ENCODE results near the gene ACR. TPM values are rescaled to one million over a fixed set of nuclear protein-coding genes. Genes with fewer than 3 reads are reported as not detected.

Gene ACR
- total and polyA plus RNA-seq, 2 of the 13 experiments (the other 11 are each of a cell fraction or from before 2014, with no cell fraction given): 0.15 TPM; not detected in 1

GRCh38 chr22:50694766-50695420 lies 43.1 kb upstream of the ACR start:
- H3K27ac ChIP-seq (ENCODE audit: extremely low read length, insufficient read depth, low read length): no peak overlapping the region
- H3K4me2 ChIP-seq (ENCODE audit: low read depth, low read length): no peak overlapping the region
- DNase-seq (ENCODE audit: low spot score): no peak
- WGBS (ENCODE audit: low lambda C conversion rate): 94% methylated on average over 18 of the region's 18 CpGs
- intact Hi-C loops (cut with micrococcal nuclease; ENCODE audit: unreplicated experiment) (loop anchor here (5.0 kb wide), 1 partner anchor 53 kb away; no protein-coding TSS in a partner anchor), in situ Hi-C loops (cut with HindIII; ENCODE audit: extremely low pct_ligation_motif_present, low pct_unique_long_range_greater_than_20kb) (loop anchor here (5.0 kb wide), 2 partner anchors 68 to 113 kb away; partner anchors contain the start of genes ARSA and CHKB)
- no peak overlapping the region for H3K9ac ChIP-seq (ENCODE audit: insufficient read depth, low read depth, low read length)
- ChIA-PET CTCF (ENCODE audit: low intra/inter-chr PET ratio, low total read pairs) (no interaction called here), POLR2A (interaction anchor here (0.7 to 0.8 kb wide), 2 partner anchors 53 to 336 kb away, joined by 3 to 5 read pairs; no protein-coding TSS in a partner anchor)
- FAIRE-seq: no peak
- H3K36me3 ChIP-seq (replicated peaks in 1 of 2; ENCODE audit: control insufficient read depth in 1 of 2, insufficient read depth in 2 of 2, low read length in 2 of 2): no peaks in the 10 kb centered on the region
- peaks cover 21% of the 10 kb centered on the region for H3K4me1 ChIP-seq (ENCODE audit: insufficient read depth, low read length)
- H3K4me3 ChIP-seq (replicated peaks in 1 of 3; ENCODE audit: insufficient read depth in 1 of 3, low read depth in 2 of 3, low read length in 3 of 3): no peak overlapping the region
- no peaks in the 10 kb centered on the region for H4K20me1 ChIP-seq (ENCODE audit: insufficient read depth, low read length)
- H3K27me3 ChIP-seq (ENCODE audit: control insufficient read depth in 1 of 2, insufficient read depth in 2 of 2, low read length in 2 of 2): no peaks in the 10 kb centered on the region
- TF ChIP-seq ZKSCAN5 (CRISPR knock-in tag; IDR thresholded peaks at IDR 0.05) (no peak), ARNTL (CRISPR knock-in tag; IDR thresholded peaks at IDR 0.05) (no peak), HNRNPL (IDR thresholded peaks at IDR 0.05; ENCODE audit: low read depth, low read length) (no peak), ZGPAT (CRISPR knock-in tag; IDR thresholded peaks at IDR 0.05) (no peak), ZBTB3 (CRISPR knock-in tag; IDR thresholded peaks at IDR 0.05; ENCODE audit: borderline replicate concordance, low read depth) (no peak), PHF5A (CRISPR knock-in tag; IDR thresholded peaks at IDR 0.05; ENCODE audit: low read depth, unreplicated experiment) (no peak), MXD3 (CRISPR knock-in tag; IDR thresholded peaks at IDR 0.05) (no peak), BCL6 (CRISPR knock-in tag; IDR thresholded peaks at IDR 0.05) (no peak), SIX1 (CRISPR knock-in tag; IDR thresholded peaks at IDR 0.05; ENCODE audit: borderline replicate concordance) (no peak), KLF6 (CRISPR knock-in tag; IDR thresholded peaks at IDR 0.05) (no peak), HNRNPH1 (optimal IDR thresholded peaks at IDR 0.05; ENCODE audit: low read depth, low read length) (no peak), KAT2B (IDR thresholded peaks at IDR 0.05; ENCODE audit: borderline replicate concordance, low read depth, low read length) (no peak), CCAR2 (optimal IDR thresholded peaks at IDR 0.05; ENCODE audit: low read depth, low read length) (no peak), RNF2 (conservative IDR thresholded peaks at IDR 0.05; ENCODE audit: low read depth) (no peak), ZNF44 (CRISPR knock-in tag; IDR thresholded peaks at IDR 0.05) (no peak), ZNF343 (CRISPR knock-in tag; IDR thresholded peaks at IDR 0.05) (no peak), ZNF484 (CRISPR knock-in tag; IDR thresholded peaks at IDR 0.05; ENCODE audit: borderline replicate concordance, low read depth) (no peak), ZNF564 (CRISPR knock-in tag; IDR thresholded peaks at IDR 0.05) (no peak)
- TF ChIP-seq, protein P1, sequence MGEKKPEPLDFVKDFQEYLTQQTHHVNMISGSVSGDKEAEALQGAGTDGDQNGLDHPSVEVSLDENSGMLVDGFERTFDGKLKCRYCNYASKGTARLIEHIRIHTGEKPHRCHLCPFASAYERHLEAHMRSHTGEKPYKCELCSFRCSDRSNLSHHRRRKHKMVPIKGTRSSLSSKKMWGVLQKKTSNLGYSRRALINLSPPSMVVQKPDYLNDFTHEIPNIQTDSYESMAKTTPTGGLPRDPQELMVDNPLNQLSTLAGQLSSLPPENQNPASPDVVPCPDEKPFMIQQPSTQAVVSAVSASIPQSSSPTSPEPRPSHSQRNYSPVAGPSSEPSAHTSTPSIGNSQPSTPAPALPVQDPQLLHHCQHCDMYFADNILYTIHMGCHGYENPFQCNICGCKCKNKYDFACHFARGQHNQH (CRISPR knock-in tag; IDR thresholded peaks at IDR 0.05): no peak
- no peak overlapping the region for H2AFZ ChIP-seq (ENCODE audit: low read length)
- peaks cover 14% of the 10 kb centered on the region for H3K79me2 ChIP-seq (ENCODE audit: insufficient read depth, low read length)
- no peaks in the 10 kb centered on the region for H3K9me3 ChIP-seq (ENCODE audit: low read length)
- ATAC-seq: no peak
- BruUV-seq (replicated peaks): no TSS peak

All from HepG2 (cell line).